Right atrium auricular region (tissue), 2 donors: Measurements from ENCODE around the gene HBD. TPM values are rescaled to one million over a fixed set of nuclear protein-coding genes. Genes with fewer than 3 reads are reported as not detected.

Source experiments
- DNase-seq: peaks from one replicate; pipeline ENCODE4 v3.0.0-alpha.2; 2019; ENCODE audit warnings: low spot score
- H3K27ac ChIP-seq, 2 donors: fragments of 200-600 bp; sonication (generic); 1 replicate in 1 of 2; 2 replicates in 1 of 2; pipeline ENCODE4 v1.5.1; 2016 to 2019
- H3K27me3 ChIP-seq, 2 donors: fragments of 200-600 bp; sonication (generic); one replicate each; pipeline versions ENCODE4 v1.5.1 to v1.6.0; 2017 to 2019
- H3K36me3 ChIP-seq: fragments of 200-600 bp; sonication (generic); one replicate; pipeline ENCODE4 v1.5.1; 2016
- H3K4me1 ChIP-seq, 2 donors: fragments of 200-600 bp; sonication (generic); one replicate each; pipeline versions ENCODE4 v1.5.1 to v1.6.0; 2017 to 2019
- H3K4me3 ChIP-seq, 2 donors: fragments of 200-600 bp; sonication (generic); 1 replicate in 1 of 2; 2 replicates in 1 of 2; pipeline ENCODE4 v1.5.1; 2017 to 2019; ENCODE audit warnings: mild to moderate bottlenecking in 1 of 2, moderate library complexity in 1 of 2
- H3K9me3 ChIP-seq, 2 donors: fragments of 200-600 bp; sonication (generic); one replicate each; pipeline ENCODE4 v1.5.1; 2019
- total RNA-seq, 2 donors: library from RNA; depleted of rRNA; stranded (reverse); fragments of >200 nt; gene quantifications; one replicate each; pipeline ENCODE4 v1.1.0, GENCODE V29; 2016
- TF ChIP-seq, protein P1 (sequence below), 2 donors: fragments of 200-600 bp; sonication (generic); IDR thresholded peaks; one replicate each; pipeline ENCODE4 v1.5.1; 2019; ENCODE audit warnings: antibody characterized with exemption in 2 of 2

Gene HBD
- total RNA-seq, 2 donors from 2014 or later, result 2.1 to 2.4 TPM

DNA sequence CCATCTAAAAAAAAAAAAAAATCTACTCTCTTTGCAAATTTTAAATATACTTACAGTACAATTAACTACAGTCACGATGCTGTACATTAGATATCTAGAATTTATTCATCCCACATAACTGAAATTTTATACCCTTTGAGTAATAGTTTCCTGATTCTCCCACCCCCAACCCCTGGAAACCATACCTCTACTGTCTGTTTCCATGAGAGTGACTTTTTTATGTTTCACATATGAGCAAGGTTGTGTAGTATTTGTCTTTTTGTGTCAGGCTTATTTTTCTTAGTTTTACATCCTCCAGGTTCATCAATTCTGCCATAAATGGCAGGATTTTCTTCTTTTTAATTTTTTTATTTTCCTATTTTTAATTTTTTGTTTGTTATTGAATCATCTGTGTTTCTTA lies 10.6 kb downstream of the HBD start:
- no peak overlapping the region for H3K27ac ChIP-seq
- DNase-seq, result no peak
- H3K9me3 ChIP-seq, result no peaks in the 10 kb centered on the region
- H3K27me3 ChIP-seq, result no peaks in the 10 kb centered on the region
- no peak overlapping the region for H3K4me3 ChIP-seq
- no peaks in the 10 kb centered on the region for H3K36me3 ChIP-seq
- TF ChIP-seq, protein P1, sequence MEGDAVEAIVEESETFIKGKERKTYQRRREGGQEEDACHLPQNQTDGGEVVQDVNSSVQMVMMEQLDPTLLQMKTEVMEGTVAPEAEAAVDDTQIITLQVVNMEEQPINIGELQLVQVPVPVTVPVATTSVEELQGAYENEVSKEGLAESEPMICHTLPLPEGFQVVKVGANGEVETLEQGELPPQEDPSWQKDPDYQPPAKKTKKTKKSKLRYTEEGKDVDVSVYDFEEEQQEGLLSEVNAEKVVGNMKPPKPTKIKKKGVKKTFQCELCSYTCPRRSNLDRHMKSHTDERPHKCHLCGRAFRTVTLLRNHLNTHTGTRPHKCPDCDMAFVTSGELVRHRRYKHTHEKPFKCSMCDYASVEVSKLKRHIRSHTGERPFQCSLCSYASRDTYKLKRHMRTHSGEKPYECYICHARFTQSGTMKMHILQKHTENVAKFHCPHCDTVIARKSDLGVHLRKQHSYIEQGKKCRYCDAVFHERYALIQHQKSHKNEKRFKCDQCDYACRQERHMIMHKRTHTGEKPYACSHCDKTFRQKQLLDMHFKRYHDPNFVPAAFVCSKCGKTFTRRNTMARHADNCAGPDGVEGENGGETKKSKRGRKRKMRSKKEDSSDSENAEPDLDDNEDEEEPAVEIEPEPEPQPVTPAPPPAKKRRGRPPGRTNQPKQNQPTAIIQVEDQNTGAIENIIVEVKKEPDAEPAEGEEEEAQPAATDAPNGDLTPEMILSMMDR (IDR thresholded peaks at IDR 0.05), result no peak
- H3K4me1 ChIP-seq, result no peaks in the 10 kb centered on the region

DNA sequence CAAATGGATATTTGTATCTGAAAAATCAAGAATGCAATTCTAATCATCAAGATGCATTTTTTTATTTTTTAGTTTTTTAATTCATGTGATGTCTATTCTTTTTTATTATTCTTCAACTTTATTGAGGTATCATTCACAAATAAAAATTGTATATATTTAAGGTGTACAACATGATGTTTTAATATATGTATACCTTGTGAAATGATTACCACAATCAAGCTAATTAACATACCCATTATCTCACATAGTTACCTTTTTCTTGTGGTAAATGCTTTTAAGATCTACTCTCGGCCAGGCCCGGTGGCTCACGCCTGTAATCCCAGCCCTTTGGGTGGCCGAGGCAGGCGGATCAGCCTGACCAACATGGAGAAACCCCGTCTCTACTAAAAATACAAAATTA lies 11.1 kb downstream of the HBD start:
- DNase-seq, result no peak
- Histone ChIP-seq H3K36me3 (no peaks in the 10 kb centered on the region), H3K27me3 (no peaks in the 10 kb centered on the region), H3K4me3 (no peak overlapping the region), H3K4me1 (no peaks in the 10 kb centered on the region), H3K27ac (no peak overlapping the region), H3K9me3 (no peaks in the 10 kb centered on the region)
- TF ChIP-seq, protein P1 (IDR thresholded peaks at IDR 0.05), result no peak

DNA sequence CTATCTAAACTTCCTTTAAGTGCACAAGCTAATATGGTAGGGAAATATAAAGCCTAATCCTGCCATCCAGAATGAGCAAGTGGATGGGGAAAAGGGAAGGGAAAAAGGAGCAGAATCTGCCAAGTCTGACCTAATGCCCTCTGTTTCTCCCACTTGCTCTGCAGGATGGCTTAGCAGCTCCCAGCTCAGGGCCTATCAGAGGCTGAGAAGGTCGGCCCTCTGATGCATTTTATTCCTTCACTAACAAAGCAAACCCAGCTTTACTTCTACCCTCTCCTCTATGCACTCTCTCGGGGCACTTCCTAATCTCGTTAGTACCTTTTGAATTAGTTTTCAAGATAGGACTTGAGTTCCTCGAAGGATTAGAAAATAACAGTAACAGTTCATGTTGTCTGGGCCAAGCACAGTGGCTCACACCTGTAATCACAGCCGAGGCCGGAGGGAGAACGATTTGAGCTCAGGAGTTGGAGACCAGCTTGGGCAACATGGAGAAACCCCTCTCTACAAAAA lies 23.9 kb downstream of the HBD start:
- no peaks in the 10 kb centered on the region for H3K36me3 ChIP-seq
- H3K9me3 ChIP-seq, result no peaks in the 10 kb centered on the region
- H3K27ac ChIP-seq, result no peak overlapping the region
- no peak overlapping the region for H3K4me3 ChIP-seq
- no peaks in the 10 kb centered on the region for H3K4me1 ChIP-seq
- H3K27me3 ChIP-seq, result no peaks in the 10 kb centered on the region
- no peak for DNase-seq
- TF ChIP-seq, protein P1 (IDR thresholded peaks at IDR 0.05), result no peak

DNA sequence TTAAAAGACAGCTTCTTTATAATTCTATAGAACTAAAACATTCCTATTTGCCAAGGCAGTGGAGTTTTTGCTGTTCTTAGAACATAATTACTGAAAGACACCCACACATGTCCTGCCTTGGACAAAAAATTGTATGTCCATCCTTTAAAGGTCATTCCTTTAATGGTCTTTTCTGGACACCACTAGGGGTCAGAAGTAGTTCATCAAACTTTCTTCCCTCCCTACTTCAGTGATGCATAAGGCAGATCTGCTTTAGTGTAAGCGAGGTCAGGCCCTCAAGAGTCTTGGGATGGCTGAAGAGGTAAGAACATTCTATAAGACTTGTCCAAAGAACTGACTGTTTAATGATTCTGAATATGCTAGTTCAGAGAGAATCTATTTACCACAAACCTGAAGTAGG lies 29.5 kb downstream of the HBD start:
- Histone ChIP-seq H3K36me3 (no peaks in the 10 kb centered on the region), H3K4me3 (no peak overlapping the region), H3K4me1 (no peaks in the 10 kb centered on the region), H3K27me3 (no peaks in the 10 kb centered on the region), H3K9me3 (no peaks in the 10 kb centered on the region), H3K27ac (no peak overlapping the region)
- no peak for DNase-seq
- TF ChIP-seq, protein P1 (IDR thresholded peaks at IDR 0.05), result peak in 1 of 2 donors; percentile 55

DNA sequence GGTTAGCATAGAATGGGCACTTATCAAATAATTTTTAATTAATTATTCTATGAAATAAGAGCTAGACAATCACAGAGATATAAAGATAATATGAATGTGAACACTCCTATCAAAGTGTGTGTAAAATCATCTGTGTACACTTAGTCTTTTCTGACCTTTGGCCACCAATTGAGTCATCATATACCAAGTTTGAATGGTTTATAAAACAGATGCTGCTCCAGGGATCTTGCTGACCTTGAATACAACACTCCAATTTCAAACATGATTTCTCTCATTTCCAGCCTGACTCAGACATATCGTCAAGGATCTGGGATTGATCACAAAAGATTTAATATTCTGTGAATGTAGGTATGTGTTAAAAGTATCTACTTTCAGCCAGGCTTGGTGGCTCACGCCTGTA lies 30.9 kb downstream of the HBD start:
- no peaks in the 10 kb centered on the region for H3K27me3 ChIP-seq
- H3K27ac ChIP-seq, result no peak overlapping the region
- H3K4me1 ChIP-seq, result no peaks in the 10 kb centered on the region
- TF ChIP-seq, protein P1 (IDR thresholded peaks at IDR 0.05), result no peak
- H3K36me3 ChIP-seq, result no peaks in the 10 kb centered on the region
- no peak overlapping the region for H3K4me3 ChIP-seq
- DNase-seq, result no peak
- no peaks in the 10 kb centered on the region for H3K9me3 ChIP-seq

GRCh38 chr11:5200582-5200981 lies 33.7 kb downstream of the HBD start, which contains the start of gene OR51V1:
TSS of gene OR51V1 (minus strand) at chr11:5200682. CDS start at chr11:5200682, 0 bp downstream.
- no peak for DNase-seq
- no peak within 1 kb of the TSS for H3K27ac ChIP-seq
- TF ChIP-seq, protein P1 (IDR thresholded peaks at IDR 0.05), result no peak
- H3K36me3 ChIP-seq, result no peaks in the 10 kb centered on the region
- H3K9me3 ChIP-seq, result no peaks in the 10 kb centered on the region
- H3K4me3 ChIP-seq, result no peak within 1 kb of the TSS
- no peaks in the 10 kb centered on the region for H3K4me1 ChIP-seq
- no peaks in the 10 kb centered on the region for H3K27me3 ChIP-seq
